Measurements from ENCODE around the gene CLUH.

DNA sequence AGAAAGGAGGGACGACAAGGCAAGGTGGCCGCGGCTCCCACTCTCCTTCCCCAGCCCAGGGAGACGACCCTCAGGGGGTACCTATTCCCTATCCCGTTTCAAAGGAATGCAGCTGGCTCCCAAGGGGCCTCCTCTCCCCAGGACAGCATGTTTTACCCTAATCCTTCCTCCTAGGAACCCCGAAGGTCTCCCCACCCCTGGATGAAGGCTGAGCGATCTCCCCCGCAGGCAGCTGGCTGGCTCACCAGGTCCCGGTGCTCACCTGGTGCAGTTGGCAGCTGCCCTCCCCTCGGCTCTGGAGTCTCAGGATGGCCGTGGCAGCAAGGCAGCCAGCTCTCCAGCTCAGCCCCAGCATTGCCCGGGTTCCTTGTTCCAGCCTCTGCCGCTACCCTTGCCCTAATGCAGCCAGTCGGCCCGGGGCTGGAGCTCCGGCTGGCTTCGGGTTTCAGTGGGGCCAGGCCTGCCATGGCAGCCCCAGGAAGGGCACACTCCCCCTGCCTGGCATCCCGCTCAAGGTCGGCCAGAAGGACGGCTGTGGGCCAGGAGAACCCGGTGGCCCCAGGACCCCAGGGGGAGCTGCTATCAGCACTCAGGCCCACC, 4.6 kb downstream of the CLUH start:
- TF ChIP-seq, protein P1, sequence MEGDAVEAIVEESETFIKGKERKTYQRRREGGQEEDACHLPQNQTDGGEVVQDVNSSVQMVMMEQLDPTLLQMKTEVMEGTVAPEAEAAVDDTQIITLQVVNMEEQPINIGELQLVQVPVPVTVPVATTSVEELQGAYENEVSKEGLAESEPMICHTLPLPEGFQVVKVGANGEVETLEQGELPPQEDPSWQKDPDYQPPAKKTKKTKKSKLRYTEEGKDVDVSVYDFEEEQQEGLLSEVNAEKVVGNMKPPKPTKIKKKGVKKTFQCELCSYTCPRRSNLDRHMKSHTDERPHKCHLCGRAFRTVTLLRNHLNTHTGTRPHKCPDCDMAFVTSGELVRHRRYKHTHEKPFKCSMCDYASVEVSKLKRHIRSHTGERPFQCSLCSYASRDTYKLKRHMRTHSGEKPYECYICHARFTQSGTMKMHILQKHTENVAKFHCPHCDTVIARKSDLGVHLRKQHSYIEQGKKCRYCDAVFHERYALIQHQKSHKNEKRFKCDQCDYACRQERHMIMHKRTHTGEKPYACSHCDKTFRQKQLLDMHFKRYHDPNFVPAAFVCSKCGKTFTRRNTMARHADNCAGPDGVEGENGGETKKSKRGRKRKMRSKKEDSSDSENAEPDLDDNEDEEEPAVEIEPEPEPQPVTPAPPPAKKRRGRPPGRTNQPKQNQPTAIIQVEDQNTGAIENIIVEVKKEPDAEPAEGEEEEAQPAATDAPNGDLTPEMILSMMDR (IDR thresholded peaks at IDR 0.05): no peak
- TF ChIP-seq EZH2 (IDR thresholded peaks at IDR 0.05): no peak

All from neural progenitor cell (in vitro differentiated cells).